Panc1 (cell line): ENCODE results near the gene FMC1. TPM values are rescaled to one million over a fixed set of nuclear protein-coding genes. Genes with fewer than 3 reads are reported as not detected.
"Not testable (repeated sequence)": the region's sequence is repeated elsewhere in the genome, so short reads cannot be mapped to it uniquely, and the experiment has no call there.

Experiments
- ATAC-seq: fragments of 200-7000 bp; cut with Tn5 transposase; 2 replicates; pipeline ENCODE4 v1.9.1; 2020; ENCODE audit warnings: mild to moderate bottlenecking, moderate library complexity
- BruUV-seq: library from RNA; stranded (reverse); fragments of 400-500 nt; replicated peaks from 2 replicates; lab custom pipeline; 2021; lab: Mats Ljungman, UMichigan
- CTCF ChIA-PET: fragments of 300-600 bp; sonication (Branson Sonifier 250); formaldehyde crosslinking; loops from one replicate; lab custom pipeline; 2022; ENCODE audit warnings: antibody characterized with exemption; lab: Charles Lee
- POLR2A ChIA-PET: fragments of 300-600 bp; sonication (Branson Sonifier 250); formaldehyde crosslinking; loops from one replicate; lab custom pipeline; 2022; ENCODE audit warnings: antibody characterized with exemption; lab: Charles Lee
- DNase-seq: peaks from one replicate; pipeline ENCODE4 v3.0.0-alpha.2; 2010; ENCODE audit warnings: low read depth, low spot score
- H3K27ac ChIP-seq: 2 replicates; pipeline ENCODE4 v1.5.1; 2011; ENCODE audit warnings: mild to moderate bottlenecking, low read length, inconsistent platforms
- H3K27me3 ChIP-seq: fragments of 200-500 bp; sonication (Bioruptor generic); 2 replicates; pipeline ENCODE4 v1.6.0; 2014; ENCODE audit warnings: low read length, inconsistent platforms; ENCODE audit not compliant: control insufficient read depth, insufficient read depth
- H3K36me3 ChIP-seq: fragments of 200-500 bp; sonication (Bioruptor generic); 2 replicates; pipeline ENCODE4 v1.5.1; 2014; ENCODE audit warnings: inconsistent platforms, mild to moderate bottlenecking, low read length, moderate library complexity; ENCODE audit not compliant: control insufficient read depth, insufficient read depth
- H3K4me1 ChIP-seq: 2 replicates; pipeline ENCODE4 v1.5.1; 2011; ENCODE audit warnings: inconsistent platforms, mild to moderate bottlenecking, low read length, moderate library complexity; ENCODE audit not compliant: control insufficient read depth, insufficient read depth
- H3K4me3 ChIP-seq, 2 experiments: 2 replicates each; pipeline ENCODE4 v1.5.1; 2011 to 2012; ENCODE audit warnings: low read depth in 2 of 2, low read length in 2 of 2, mild to moderate bottlenecking in 2 of 2, inconsistent platforms in 1 of 2, moderate library complexity in 1 of 2
- H3K9me3 ChIP-seq: fragments of 200-500 bp; sonication (Bioruptor generic); 2 replicates; pipeline ENCODE4 v1.5.1; 2014; ENCODE audit warnings: low read depth, mild to moderate bottlenecking, inconsistent platforms, low read length, moderate library complexity; ENCODE audit not compliant: control insufficient read depth, insufficient read depth
- CTCF ChIP-seq: fragments of 450-650 bp; IDR thresholded peaks from 2 replicates; pipeline ENCODE4 v1.5.1; 2017; ENCODE audit warnings: mild to moderate bottlenecking
- POLR2AphosphoS5 ChIP-seq: IDR thresholded peaks from 2 replicates; pipeline ENCODE4 v1.6.1; 2012; ENCODE audit warnings: mild to moderate bottlenecking, low read depth, low read length, moderate library complexity
- REST ChIP-seq, 2 experiments: IDR thresholded peaks; 2 replicates each; pipeline ENCODE4 v1.6.1; 2011 to 2012; ENCODE audit warnings: low read depth in 2 of 2, control low read depth in 1 of 2, low read length in 1 of 2, mild to moderate bottlenecking in 1 of 2, moderate library complexity in 1 of 2; ENCODE audit not compliant: insufficient read depth in 1 of 2
- SIN3A ChIP-seq: IDR thresholded peaks from 2 replicates; pipeline ENCODE4 v1.6.1; 2012; ENCODE audit warnings: low read depth, mild to moderate bottlenecking, low read length, moderate library complexity, borderline replicate concordance; ENCODE audit not compliant: insufficient read depth
- TCF7L2 ChIP-seq: IDR thresholded peaks from 2 replicates; pipeline ENCODE4 v1.6.1; 2011; ENCODE audit warnings: mild to moderate bottlenecking, low read depth, low read length, inconsistent platforms
- in situ Hi-C: cut with HindIII; loops from 2 replicates; pipeline ENCODE4 v1.10.0; 2016; ENCODE audit warnings: low sequenced_read_pairs, low pct_unique_long_range_greater_than_20kb
- intact Hi-C: fragments of 100-400 bp; cut with micrococcal nuclease; formaldehyde crosslinking; loops from one replicate; pipeline ENCODE4 v1.10.0; 2022; ENCODE audit not compliant: unreplicated experiment
- total RNA-seq: library from RNA; stranded (reverse); gene quantifications from one replicate; pipeline ENCODE4 v1.2.1, GENCODE V29; 2021; ENCODE audit not compliant: unreplicated experiment

FMC1 gene
- total RNA-seq, 1 experiment from 2014 or later: 12.7 TPM

GRCh38 chr7:139304517-139304916, 36.6 kb upstream of the FMC1 start:
- in situ Hi-C loops (no loop called here), intact Hi-C loops (no loop called here)
- H3K9me3 ChIP-seq: no peaks in the 10 kb centered on the region
- no peak overlapping the region for H3K27ac ChIP-seq
- DNase-seq (no peak), ATAC-seq (no peak)
- TF ChIP-seq REST (IDR thresholded peaks at IDR 0.05; ENCODE audit: insufficient read depth in 1 of 2, low read depth in 2 of 2, low read length in 1 of 2) (no peak), SIN3A (no peak), TCF7L2 (no peak), CTCF (no peak), POLR2AphosphoS5 (no peak)
- no TSS peak for BruUV-seq
- H3K27me3 ChIP-seq: no peaks in the 10 kb centered on the region
- H3K4me3 ChIP-seq: no peak overlapping the region
- ChIA-PET POLR2A (no interaction called here), CTCF (no interaction called here)
- H3K4me1 ChIP-seq: no peaks in the 10 kb centered on the region
- H3K36me3 ChIP-seq: no peaks in the 10 kb centered on the region

GRCh38 chr7:139317939-139318505, 23.1 kb upstream of the FMC1 start:
- in situ Hi-C loops: no loop called here
- Histone ChIP-seq H3K27ac (no peak overlapping the region), H3K27me3 (no peaks in the 10 kb centered on the region), H3K9me3 (no peaks in the 10 kb centered on the region), H3K4me1 (peaks cover 3% of the 10 kb centered on the region; the same call in 1 of the 2 replicates), H3K36me3 (no peaks in the 10 kb centered on the region), H3K4me3 (no peak overlapping the region)
- no peak for TF ChIP-seq SIN3A
- no peak for DNase-seq
- no TSS peak for BruUV-seq
- ChIA-PET POLR2A (no interaction called here), CTCF (no interaction called here)
- intact Hi-C loops: no loop called here
- ATAC-seq: no peak

- DNase-seq (no peak), ATAC-seq (peak; percentile 75)
- H3K4me1 ChIP-seq: peaks cover 3% of the 10 kb centered on the region; the same call in 1 of the 2 replicates
- no peak overlapping the region for H3K27ac ChIP-seq
- TF ChIP-seq REST (IDR thresholded peaks at IDR 0.05; ENCODE audit: insufficient read depth in 1 of 2, low read depth in 2 of 2, low read length in 1 of 2) (no peak), POLR2AphosphoS5 (no peak), SIN3A (no peak)
- in situ Hi-C loops (no loop called here), intact Hi-C loops (loop anchor here (5.0 kb wide), 1 partner anchor 91 kb away; no protein-coding TSS in a partner anchor)
- H3K36me3 ChIP-seq: no peaks in the 10 kb centered on the region
- ChIA-PET POLR2A (no interaction called here), CTCF (interaction anchor here (0.7 to 1.0 kb wide), 3 partner anchors 10 to 151 kb away, joined by 3 to 5 read pairs (median 3); no protein-coding TSS in a partner anchor)
- H3K4me3 ChIP-seq: no peak overlapping the region
- no peaks in the 10 kb centered on the region for H3K9me3 ChIP-seq
- no peaks in the 10 kb centered on the region for H3K27me3 ChIP-seq
- no TSS peak for BruUV-seq
These were observed 19.9 kb upstream of the FMC1 start for GRCh38 chr7:139321071-139321745.

GRCh38 chr7:139324709-139325108, 16.4 kb upstream of the FMC1 start:
- H3K4me3 ChIP-seq, in situ Hi-C loops, BruUV-seq, CTCF ChIA-PET, H3K36me3 ChIP-seq, ATAC-seq, DNase-seq, H3K4me1 ChIP-seq, H3K27ac ChIP-seq, POLR2A ChIA-PET, H3K9me3 ChIP-seq, H3K27me3 ChIP-seq: not testable (repeated sequence)
- intact Hi-C loops: loop anchor here (5.0 kb wide), 1 partner anchor 88 kb away; no protein-coding TSS in a partner anchor
